HepG2 (cell line): ENCODE data around the gene LDLRAD4. TPM values are rescaled to one million over a fixed set of nuclear protein-coding genes. Genes with fewer than 3 reads are reported as not detected.

Source experiments
- ATAC-seq: fragments of 200-7000 bp; cut with Tn5 transposase; 3 replicates; pipeline ENCODE4 v1.9.1; 2020; ENCODE audit warnings: mild to moderate bottlenecking, moderate library complexity
- BruUV-seq: library from RNA; stranded (reverse); fragments of 400-500 nt; replicated peaks from 2 replicates; lab custom pipeline; 2021; lab: Mats Ljungman, UMichigan
- CTCF ChIA-PET: fragments of 300-600 bp; formaldehyde crosslinking; extraction: SDS; loops from one replicate; lab custom pipeline; 2021; ENCODE audit warnings: low total read pairs, inconsistent platforms, low intra/inter-chr PET ratio; lab: Yijun Ruan, JAX
- POLR2A ChIA-PET: fragments of 350-600 bp; sonication (Branson Sonifier 250); formaldehyde crosslinking; loops from one replicate; lab custom pipeline; 2020; ENCODE audit warnings: antibody characterized with exemption, inconsistent platforms; lab: Yijun Ruan, JAX
- DNase-seq: peaks from one replicate; pipeline ENCODE4 v3.0.0-alpha.2; 2015; ENCODE audit warnings: low spot score
- FAIRE-seq: peaks from 3 replicates; lab custom pipeline; 2011; peaks lifted over from hg19 to GRCh38; lab: Jason Lieb, UNC
- H2AFZ ChIP-seq: one replicate; pipeline ENCODE4 v1.6.1; 2011; ENCODE audit warnings: low read length, inconsistent platforms
- H3K27ac ChIP-seq: fragments of 300-600 bp; 3 replicates; pipeline ENCODE4 v1.8.0; 2011; ENCODE audit warnings: mixed run types, mild to moderate bottlenecking, mixed read lengths, low read length, inconsistent platforms; ENCODE audit not compliant: insufficient read depth; ENCODE audit errors: extremely low read length
- H3K27me3 ChIP-seq, 2 experiments: fragments of 200-600 bp in 1 of 2; 2 replicates in 1 of 2; 3 replicates in 1 of 2; pipeline versions ENCODE4 v1.6.0 to v1.8.0; 2011; ENCODE audit warnings: low read length in 2 of 2, mild to moderate bottlenecking in 2 of 2, moderate library complexity in 2 of 2, inconsistent platforms in 1 of 2; ENCODE audit not compliant: insufficient read depth in 2 of 2, control insufficient read depth in 1 of 2
- H3K36me3 ChIP-seq, 2 experiments: fragments of 200-600 bp in 1 of 2; replicated peaks in 1 of 2; 2 replicates in 1 of 2; 3 replicates in 1 of 2; pipeline versions ENCODE4 v1.5.1 to v1.8.0; 2011; ENCODE audit warnings: low read length in 2 of 2, inconsistent platforms in 1 of 2; ENCODE audit not compliant: insufficient read depth in 2 of 2, control insufficient read depth in 1 of 2
- H3K4me1 ChIP-seq: 2 replicates; pipeline ENCODE4 v1.5.1; 2012; ENCODE audit warnings: low read length, inconsistent platforms; ENCODE audit not compliant: insufficient read depth
- H3K4me2 ChIP-seq: 2 replicates; pipeline ENCODE4 v1.6.0; 2011; ENCODE audit warnings: low read depth, low read length, inconsistent platforms
- H3K4me3 ChIP-seq, 3 experiments: fragments of 200-600 bp in 1 of 3; sonication (generic), shearing (Covaris generic) in 1 of 3; replicated peaks in 1 of 3; 2 replicates each; pipeline ENCODE4 v1.5.1; 2011 to 2016; ENCODE audit warnings: low read length in 3 of 3, inconsistent platforms in 2 of 3, low read depth in 2 of 3, mild to moderate bottlenecking in 2 of 3, control low read depth in 1 of 3, mixed read lengths in 1 of 3; ENCODE audit not compliant: insufficient read depth in 1 of 3
- H3K79me2 ChIP-seq: one replicate; pipeline ENCODE4 v1.6.1; 2011; ENCODE audit warnings: low read length, inconsistent platforms; ENCODE audit not compliant: insufficient read depth
- H3K9ac ChIP-seq: 2 replicates; pipeline ENCODE4 v1.6.0; 2011; ENCODE audit warnings: mild to moderate bottlenecking, low read depth, low read length, inconsistent platforms; ENCODE audit not compliant: insufficient read depth
- H3K9me3 ChIP-seq: 2 replicates; pipeline ENCODE4 v1.5.1; 2012; ENCODE audit warnings: mild to moderate bottlenecking, low read length
- H4K20me1 ChIP-seq: 2 replicates; pipeline ENCODE4 v1.6.0; 2011; ENCODE audit warnings: inconsistent platforms, mild to moderate bottlenecking, low read length, moderate library complexity; ENCODE audit not compliant: insufficient read depth
- CBFB ChIP-seq: sonication (generic); formaldehyde crosslinking; IDR thresholded peaks from 2 replicates; pipeline ENCODE4 v1.4.0; 2020; ENCODE audit warnings: missing genetic modification reagents
- CHCHD3 ChIP-seq: sonication (generic); formaldehyde crosslinking; IDR thresholded peaks from 2 replicates; pipeline ENCODE4 v1.8.0; 2022; ENCODE audit warnings: mild to moderate bottlenecking, missing genetic modification reagents, moderate library complexity
- CHD4 ChIP-seq: fragments of 200-600 bp; sonication (generic); IDR thresholded peaks from 2 replicates; pipeline ENCODE4 v1.7.0; 2017; ENCODE audit warnings: mild to moderate bottlenecking, low read length, borderline replicate concordance
- GFI1 ChIP-seq: sonication (generic); formaldehyde crosslinking; IDR thresholded peaks from 2 replicates; pipeline ENCODE4 v1.5.0; 2020; ENCODE audit warnings: missing genetic modification reagents, mild to moderate bottlenecking, borderline replicate concordance
- GPBP1L1 ChIP-seq: sonication (generic); formaldehyde crosslinking; IDR thresholded peaks from 2 replicates; pipeline ENCODE4 v1.5.0; 2020; ENCODE audit warnings: mild to moderate bottlenecking, missing genetic modification reagents
- HNF4A ChIP-seq: sonication (generic); formaldehyde crosslinking; IDR thresholded peaks from 2 replicates; pipeline ENCODE4 v1.4.0; 2020; ENCODE audit warnings: missing genetic modification reagents
- HNRNPH1 ChIP-seq: fragments of 200-400 bp; formaldehyde crosslinking; optimal IDR thresholded peaks from 2 replicates; pipeline ENCODE3; 2017; ENCODE audit warnings: mild to moderate bottlenecking, low read depth, low read length
- PHF8 ChIP-seq: sonication (generic); formaldehyde crosslinking; IDR thresholded peaks from 2 replicates; pipeline ENCODE4 v1.5.0; 2020; ENCODE audit warnings: missing genetic modification reagents
- PTBP1 ChIP-seq: fragments of 200-400 bp; formaldehyde crosslinking; IDR thresholded peaks from 2 replicates; pipeline ENCODE4 v1.6.1; 2018; ENCODE audit warnings: low read length, low read depth; ENCODE audit not compliant: poor library complexity, severe bottlenecking
- ZBTB3 ChIP-seq: sonication (generic); formaldehyde crosslinking; IDR thresholded peaks from 2 replicates; pipeline ENCODE4 v1.4.0; 2020; ENCODE audit warnings: low read depth, mild to moderate bottlenecking, moderate library complexity, missing genetic modification reagents, borderline replicate concordance
- ZNF225 ChIP-seq: sonication (generic); formaldehyde crosslinking; IDR thresholded peaks from 2 replicates; pipeline ENCODE4 v1.4.0; 2020; ENCODE audit warnings: mild to moderate bottlenecking, missing genetic modification reagents
- ZNF232 ChIP-seq: sonication (generic); formaldehyde crosslinking; IDR thresholded peaks from 2 replicates; pipeline ENCODE4 v1.4.0; 2020; ENCODE audit warnings: missing genetic modification reagents, borderline replicate concordance
- ZNF30 ChIP-seq: sonication (generic); formaldehyde crosslinking; IDR thresholded peaks from 2 replicates; pipeline ENCODE4 v1.5.0; 2020; ENCODE audit warnings: mild to moderate bottlenecking, missing genetic modification reagents
- ZNF367 ChIP-seq: sonication (generic); formaldehyde crosslinking; IDR thresholded peaks from 2 replicates; pipeline ENCODE4 v1.4.0; 2020; ENCODE audit warnings: missing genetic modification reagents, borderline replicate concordance
- ZNF383 ChIP-seq: sonication (generic); formaldehyde crosslinking; IDR thresholded peaks from 2 replicates; pipeline ENCODE4 v1.4.0; 2020; ENCODE audit warnings: missing genetic modification reagents, mild to moderate bottlenecking, borderline replicate concordance
- ZSCAN29 ChIP-seq: sonication (generic); formaldehyde crosslinking; conservative IDR thresholded peaks from 2 replicates; pipeline ENCODE4 v1.4.0; 2020; ENCODE audit warnings: mild to moderate bottlenecking, missing genetic modification reagents
- WGBS: methylation state at CpG from one replicate; pipeline ENCODE4 v1.1.6; 2017; ENCODE audit warnings: low lambda C conversion rate; 5-methylcytosine and 5-hydroxymethylcytosine counted together
- in situ Hi-C: cut with HindIII; loops from 2 replicates; pipeline ENCODE4 v1.10.0; 2017; ENCODE audit warnings: low pct_unique_long_range_greater_than_20kb; ENCODE audit not compliant: extremely low pct_ligation_motif_present
- intact Hi-C: fragments of 100-400 bp; cut with micrococcal nuclease; formaldehyde crosslinking; loops from one replicate; pipeline ENCODE4 v1.10.0; 2022; ENCODE audit not compliant: unreplicated experiment
- polyA plus RNA-seq, 8 experiments: library from polyadenylated mRNA; depleted of rRNA in 3 of 8; stranded (reverse) in 7 of 8; unstranded in 1 of 8; fragments of >200 nt; fragmentation: Illumina TruSeq in 4 of 8; extraction: Trizol in 4 of 8; gene quantifications; 2 replicates each; pipeline versions ENCODE4 v1.2.1 to v1.2.3, GENCODE V29; 2011 to 2016; ENCODE audit warnings: low read depth in 4 of 8, missing spikeins in 1 of 8, mixed read lengths in 1 of 8; ENCODE audit not compliant: insufficient read depth in 1 of 8
- total RNA-seq, 5 experiments: library from RNA; depleted of rRNA; stranded (reverse); fragments of >200 nt; fragmentation: Illumina TruSeq; extraction: Trizol; gene quantifications; 2 replicates each; pipeline ENCODE4 v1.2.3, GENCODE V29; 2016; ENCODE audit warnings: low read depth in 1 of 5
- TF ChIP-seq, protein P1 (sequence below): sonication (generic); formaldehyde crosslinking; IDR thresholded peaks from 2 replicates; pipeline ENCODE4 v1.8.0; 2022; ENCODE audit warnings: missing genetic modification reagents, mild to moderate bottlenecking, inconsistent platforms, borderline replicate concordance
- TF ChIP-seq, protein P2 (sequence below): sonication (generic); formaldehyde crosslinking; IDR thresholded peaks from 2 replicates; pipeline ENCODE4 v1.9.0; 2021; ENCODE audit warnings: missing genetic modification reagents, borderline replicate concordance
- TF ChIP-seq, protein P3 (sequence below): sonication (generic); formaldehyde crosslinking; IDR thresholded peaks from 2 replicates; pipeline ENCODE4 v1.5.0; 2020; ENCODE audit warnings: mild to moderate bottlenecking, low read depth, missing genetic modification reagents, borderline replicate concordance

LDLRAD4 gene
- total and polyA plus RNA-seq, 2 of the 13 experiments (the other 11 are each of a cell fraction or from before 2014, with no cell fraction given), result 13.6 to 20.9 TPM

GRCh38 chr18:13178976-13179375 is 39.6 kb upstream of the LDLRAD4 start:
- DNase-seq (no peak), FAIRE-seq (peak; percentile 36), ATAC-seq (no peak)
- CTCF ChIA-PET, result no interaction called here
- H3K27ac ChIP-seq, result peak overlapping the region; percentile 83
- no peaks in the 10 kb centered on the region for H3K79me2 ChIP-seq
- peaks cover 91% of the 10 kb centered on the region for H3K4me1 ChIP-seq
- H3K9ac ChIP-seq, result peak overlapping the region; percentile 40
- POLR2A ChIA-PET, result interaction anchor here (0.7 to 2.4 kb wide), 6 partner anchors 11 to 363 kb away, joined by 3 to 13 read pairs (median 6); no protein-coding TSS in a partner anchor
- H3K4me3 ChIP-seq, result no peak overlapping the region
- WGBS, result 95% methylated on average over 4 of the region's 4 CpGs
- no peaks in the 10 kb centered on the region for H4K20me1 ChIP-seq
- H2AFZ ChIP-seq, result no peak overlapping the region
- intact Hi-C loops, result loop anchor here (5.0 kb wide), 2 partner anchors 38 to 42 kb away; partner anchors contain the start of gene LDLRAD4
- no peaks in the 10 kb centered on the region for H3K27me3 ChIP-seq
- no peaks in the 10 kb centered on the region for H3K36me3 ChIP-seq
- H3K9me3 ChIP-seq, result no peaks in the 10 kb centered on the region
- in situ Hi-C loops, result no loop called here
- TSS peak; percentile 77 for BruUV-seq
- no peak overlapping the region for H3K4me2 ChIP-seq
- TF ChIP-seq GPBP1L1 (CRISPR knock-in tag), result no peak
- no peak for TF ChIP-seq ZNF225 (CRISPR knock-in tag)
- no peak for TF ChIP-seq ZNF383 (CRISPR knock-in tag)
- TF ChIP-seq HNF4A (CRISPR knock-in tag), result no peak
- TF ChIP-seq ZBTB3 (CRISPR knock-in tag), result 0 out of 2 replicates have a peak, but pooled peaks have one; percentile 8
- TF ChIP-seq, protein P1, sequence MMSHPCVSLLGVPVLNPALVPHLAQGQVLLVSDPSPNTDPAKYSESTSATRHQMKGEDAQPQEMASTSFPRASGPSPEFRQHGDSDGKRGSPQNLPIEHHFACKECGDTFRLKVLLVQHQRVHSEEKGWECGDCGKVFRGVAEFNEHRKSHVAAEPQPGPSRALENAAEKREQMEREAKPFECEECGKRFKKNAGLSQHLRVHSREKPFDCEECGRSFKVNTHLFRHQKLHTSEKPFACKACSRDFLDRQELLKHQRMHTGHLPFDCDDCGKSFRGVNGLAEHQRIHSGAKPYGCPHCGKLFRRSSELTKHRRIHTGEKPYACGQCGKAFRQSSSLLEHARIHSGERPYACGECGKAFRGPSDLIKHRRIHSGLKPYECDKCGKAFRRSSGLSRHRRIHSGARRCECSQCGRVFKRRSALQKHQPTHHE (CRISPR knock-in tag), result no peak
- no peak for TF ChIP-seq PHF8 (CRISPR knock-in tag)
- TF ChIP-seq, protein P2, sequence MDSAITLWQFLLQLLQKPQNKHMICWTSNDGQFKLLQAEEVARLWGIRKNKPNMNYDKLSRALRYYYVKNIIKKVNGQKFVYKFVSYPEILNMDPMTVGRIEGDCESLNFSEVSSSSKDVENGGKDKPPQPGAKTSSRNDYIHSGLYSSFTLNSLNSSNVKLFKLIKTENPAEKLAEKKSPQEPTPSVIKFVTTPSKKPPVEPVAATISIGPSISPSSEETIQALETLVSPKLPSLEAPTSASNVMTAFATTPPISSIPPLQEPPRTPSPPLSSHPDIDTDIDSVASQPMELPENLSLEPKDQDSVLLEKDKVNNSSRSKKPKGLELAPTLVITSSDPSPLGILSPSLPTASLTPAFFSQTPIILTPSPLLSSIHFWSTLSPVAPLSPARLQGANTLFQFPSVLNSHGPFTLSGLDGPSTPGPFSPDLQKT (CRISPR knock-in tag), result no peak
- TF ChIP-seq CBFB (CRISPR knock-in tag), result no peak
- TF ChIP-seq, protein P3, sequence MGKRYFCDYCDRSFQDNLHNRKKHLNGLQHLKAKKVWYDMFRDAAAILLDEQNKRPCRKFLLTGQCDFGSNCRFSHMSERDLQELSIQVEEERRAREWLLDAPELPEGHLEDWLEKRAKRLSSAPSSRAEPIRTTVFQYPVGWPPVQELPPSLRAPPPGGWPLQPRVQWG (CRISPR knock-in tag), result no peak
- no peak for TF ChIP-seq ZNF367 (CRISPR knock-in tag)
- no peak for TF ChIP-seq HNRNPH1
- TF ChIP-seq ZNF232 (CRISPR knock-in tag), result no peak
- TF ChIP-seq ZSCAN29 (CRISPR knock-in tag), result no peak
- 0 out of 2 replicates have a peak, but pooled peaks have one; percentile 16 for TF ChIP-seq ZNF30 (CRISPR knock-in tag)
- no peak for TF ChIP-seq PTBP1
- TF ChIP-seq CHD4, result no peak
- TF ChIP-seq GFI1 (CRISPR knock-in tag), result no peak
- no peak for TF ChIP-seq CHCHD3 (CRISPR knock-in tag)
